HEK293T (cell line): ENCODE data around the gene SCARB2.

Experiments
- BHLHE40 ChIP-seq: fragments of 450-650 bp; IDR thresholded peaks from 2 replicates; pipeline ENCODE4 v1.6.1; 2016; ENCODE audit warnings: mild to moderate bottlenecking, moderate library complexity, borderline replicate concordance
- ELF4 ChIP-seq: fragments of 450-650 bp; IDR thresholded peaks from 2 replicates; pipeline ENCODE4 v1.6.1; 2017; ENCODE audit warnings: antibody characterized with exemption
- FOXA1 ChIP-seq: fragments of 450-650 bp; IDR thresholded peaks from 2 replicates; pipeline ENCODE4 v1.6.1; 2016; ENCODE audit warnings: mild to moderate bottlenecking
- FOXK2 ChIP-seq: fragments of 450-650 bp; IDR thresholded peaks from 2 replicates; pipeline ENCODE4 v1.6.1; 2016; ENCODE audit warnings: mild to moderate bottlenecking
- FOXM1 ChIP-seq: fragments of 450-650 bp; IDR thresholded peaks from 2 replicates; pipeline ENCODE4 v1.6.1; 2017; ENCODE audit warnings: mild to moderate bottlenecking, borderline replicate concordance
- L3MBTL2 ChIP-seq: fragments of 450-650 bp; conservative IDR thresholded peaks from 2 replicates; pipeline ENCODE4 v1.6.1; 2016; ENCODE audit warnings: mild to moderate bottlenecking
- LEF1 ChIP-seq: fragments of 450-650 bp; IDR thresholded peaks from 2 replicates; pipeline ENCODE4 v1.6.1; 2017; ENCODE audit warnings: mild to moderate bottlenecking, borderline replicate concordance
- NFRKB ChIP-seq: fragments of 450-650 bp; IDR thresholded peaks from 2 replicates; pipeline ENCODE4 v1.6.1; 2016; ENCODE audit warnings: mild to moderate bottlenecking, moderate library complexity
- SP1 ChIP-seq: fragments of 450-650 bp; IDR thresholded peaks from 2 replicates; pipeline ENCODE4 v1.6.1; 2017
- SUZ12 ChIP-seq: fragments of 450-650 bp; IDR thresholded peaks from 2 replicates; pipeline ENCODE4 v1.6.1; 2016; ENCODE audit warnings: mild to moderate bottlenecking
- ZNF384 ChIP-seq: fragments of 450-650 bp; IDR thresholded peaks from 2 replicates; pipeline ENCODE4 v1.6.1; 2016
- TF ChIP-seq, protein P1 (sequence below): fragments of 450-650 bp; IDR thresholded peaks from 2 replicates; pipeline ENCODE4 v1.6.1; 2016

DNA sequence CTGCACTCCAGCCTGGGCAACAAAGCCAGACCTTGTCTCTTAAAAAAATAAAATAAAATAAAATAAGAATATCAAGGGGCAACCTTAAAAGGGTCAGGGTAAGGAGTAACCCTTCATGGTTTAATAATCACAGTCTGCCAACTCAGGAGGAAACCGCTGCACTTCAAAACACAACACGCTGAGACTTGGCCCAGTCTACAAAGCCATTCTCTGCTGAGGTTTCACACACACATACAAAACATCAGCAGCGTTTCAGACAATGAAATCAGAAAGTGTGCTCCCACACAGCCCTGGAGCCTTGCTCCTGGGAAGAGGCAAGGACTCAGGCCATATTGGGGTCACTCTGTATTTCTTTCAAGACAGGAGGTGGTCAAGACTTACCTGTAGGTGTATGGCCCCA lies 18.3 kb downstream of the SCARB2 start:
- TF ChIP-seq FOXA1 (no peak), FOXM1 (no peak), SP1 (no peak), L3MBTL2 (no peak), ZNF384 (no peak), NFRKB (no peak), LEF1 (no peak), BHLHE40 (no peak), ELF4 (no peak), FOXK2 (no peak), SUZ12 (no peak)
- TF ChIP-seq, protein P1, sequence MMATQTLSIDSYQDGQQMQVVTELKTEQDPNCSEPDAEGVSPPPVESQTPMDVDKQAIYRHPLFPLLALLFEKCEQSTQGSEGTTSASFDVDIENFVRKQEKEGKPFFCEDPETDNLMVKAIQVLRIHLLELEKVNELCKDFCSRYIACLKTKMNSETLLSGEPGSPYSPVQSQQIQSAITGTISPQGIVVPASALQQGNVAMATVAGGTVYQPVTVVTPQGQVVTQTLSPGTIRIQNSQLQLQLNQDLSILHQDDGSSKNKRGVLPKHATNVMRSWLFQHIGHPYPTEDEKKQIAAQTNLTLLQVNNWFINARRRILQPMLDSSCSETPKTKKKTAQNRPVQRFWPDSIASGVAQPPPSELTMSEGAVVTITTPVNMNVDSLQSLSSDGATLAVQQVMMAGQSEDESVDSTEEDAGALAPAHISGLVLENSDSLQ, result no peak
